ENCODE data around the gene SMIM14. TPM values are rescaled to one million over a fixed set of nuclear protein-coding genes. Genes with fewer than 3 reads are reported as not detected.
"Not testable (repeated sequence)": the region's sequence is repeated elsewhere in the genome, so short reads cannot be mapped to it uniquely, and the experiment has no call there.

SMIM14 gene
- total RNA-seq, 1 experiment from 2014 or later, result 32.0 TPM

GRCh38 chr4:39648213-39648612 lies 9.5 kb upstream of the SMIM14 start:
- no peak for DNase-seq (ENCODE audit: low read depth)

- no peak for DNase-seq (ENCODE audit: low read depth)
Measured at GRCh38 chr4:39642885-39643552, 4.4 kb upstream of the SMIM14 start.

DNA sequence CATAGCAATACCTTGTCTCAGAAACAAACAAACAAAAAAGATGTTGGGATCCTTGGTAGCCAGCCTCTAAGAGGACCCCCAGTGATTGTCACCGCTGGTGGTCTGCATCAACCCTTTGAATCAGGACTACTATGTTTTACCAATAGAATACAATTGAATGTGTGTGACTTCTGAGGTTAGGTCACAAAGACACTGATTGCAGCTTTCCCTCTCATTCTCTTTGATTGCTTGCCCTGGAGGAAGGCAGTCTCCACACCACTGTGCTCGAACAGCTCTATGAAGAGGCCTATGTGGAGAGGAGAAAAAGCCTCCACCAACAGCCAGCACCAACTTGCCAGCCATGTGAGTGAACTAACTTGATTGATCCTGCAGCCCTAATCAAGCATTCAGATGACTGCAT lies 2.8 kb upstream of the SMIM14 start:
- DNase-seq (ENCODE audit: low read depth), result no peak

DNA sequence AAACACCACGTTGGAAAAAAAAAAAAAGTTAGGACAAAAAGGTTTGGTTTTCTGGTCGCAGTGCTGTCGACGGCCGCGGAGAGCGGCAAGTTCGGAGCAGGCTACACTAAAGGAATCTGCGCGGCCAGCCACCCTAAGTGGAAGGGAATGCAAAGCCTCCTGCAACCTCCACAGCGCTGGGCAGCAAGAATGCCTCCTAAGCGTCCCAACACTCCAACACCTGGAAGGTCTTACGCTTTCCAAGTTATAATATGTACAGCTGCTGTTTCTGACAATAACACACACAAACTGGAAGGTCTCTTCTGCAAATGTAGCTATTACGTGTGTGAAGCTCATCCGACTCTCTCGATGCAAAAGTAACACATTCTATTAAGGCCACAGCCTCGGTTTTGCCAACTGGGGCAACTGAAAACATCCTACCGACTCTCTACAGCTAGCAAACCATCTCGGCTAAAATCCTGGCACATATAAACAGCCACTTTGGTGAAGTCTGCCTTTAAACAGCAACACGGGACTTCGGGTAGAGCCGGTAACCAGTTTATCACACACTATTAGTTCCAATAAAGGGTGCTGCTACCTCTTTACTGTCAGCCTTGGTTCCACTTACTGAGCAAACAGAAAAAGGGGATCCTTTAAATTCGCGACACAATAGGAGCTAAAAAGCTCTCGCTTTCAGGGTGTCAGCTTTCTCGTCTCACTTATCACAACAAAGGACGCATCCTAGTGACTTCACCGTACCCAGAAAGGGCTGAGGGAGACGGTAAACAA lies 895 bp downstream of the SMIM14 start:
- peak; percentile 60 for DNase-seq (ENCODE audit: low read depth)

DNA sequence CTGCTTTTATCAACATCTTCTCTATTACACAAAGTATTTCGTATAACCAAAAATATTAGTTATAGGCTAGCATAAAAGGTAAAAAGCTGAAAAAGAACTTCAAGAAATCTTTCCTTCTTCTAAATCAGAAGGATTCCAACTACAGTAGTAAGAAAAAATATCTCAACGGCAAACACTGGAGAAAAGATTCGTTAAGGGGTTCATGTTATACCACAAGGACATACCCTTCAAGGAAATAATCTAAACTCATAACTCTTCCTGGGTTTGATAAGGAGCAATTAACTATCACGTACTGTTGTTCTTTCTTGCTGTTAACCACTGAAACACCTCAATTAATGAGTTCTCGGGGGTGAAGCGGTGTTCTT lies 1.5 kb downstream of the SMIM14 start:
- DNase-seq (ENCODE audit: low read depth), result no peak

- peak; percentile 43 for DNase-seq (ENCODE audit: low read depth)
Measured at GRCh38 chr4:39636531-39637184, 2.0 kb downstream of the SMIM14 start.

- DNase-seq (ENCODE audit: low read depth), result no peak
Measured at GRCh38 chr4:39635023-39635422, 3.6 kb downstream of the SMIM14 start.

DNA sequence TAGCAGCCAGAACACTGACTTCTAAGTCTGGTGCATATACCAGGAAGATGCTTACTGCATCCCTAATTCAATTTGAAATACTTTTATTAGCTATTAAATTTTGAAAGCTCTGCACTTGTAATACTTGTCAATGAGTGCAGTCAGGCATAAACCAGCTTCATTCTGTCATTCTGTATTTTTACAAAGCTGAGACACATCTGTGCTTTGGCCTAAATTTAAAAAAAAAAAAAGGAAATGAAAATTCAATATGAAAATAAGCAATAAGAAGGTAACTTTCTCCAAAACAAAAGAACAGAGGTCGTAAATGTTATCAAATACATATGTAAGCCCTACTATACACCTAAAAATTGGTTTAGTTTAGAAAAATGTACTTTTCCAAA lies 7.0 kb downstream of the SMIM14 start:
- no peak for DNase-seq (ENCODE audit: low read depth)

GRCh38 chr4:39627413-39627812 lies 11.3 kb downstream of the SMIM14 start:
- DNase-seq (ENCODE audit: low read depth), result no peak

- no peak for DNase-seq (ENCODE audit: low read depth)
Measured at GRCh38 chr4:39626913-39627312, 11.8 kb downstream of the SMIM14 start.

DNA sequence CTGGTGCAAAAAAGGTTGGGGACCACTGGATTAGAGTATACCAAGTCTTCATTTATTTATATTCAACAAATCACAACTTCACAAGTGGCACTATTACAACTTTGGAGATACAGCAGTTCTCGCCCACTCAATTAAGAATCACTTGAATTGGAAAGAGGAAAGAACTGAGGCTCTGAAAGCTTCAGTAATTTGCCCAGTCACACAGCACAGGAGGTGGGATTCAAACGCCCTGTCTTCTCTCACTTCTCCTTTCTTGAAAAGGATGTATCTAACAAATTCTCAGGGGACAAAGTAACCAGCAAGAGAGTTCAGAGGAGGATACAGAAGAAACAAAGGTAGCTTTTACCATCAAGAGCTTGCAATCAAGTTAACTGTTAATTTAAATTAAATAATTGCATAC lies 12.4 kb downstream of the SMIM14 start:
- DNase-seq (ENCODE audit: low read depth), result no peak

- DNase-seq (ENCODE audit: low read depth), result peak; percentile 91
Measured at GRCh38 chr4:39621582-39621981, 17.1 kb downstream of the SMIM14 start.

DNA sequence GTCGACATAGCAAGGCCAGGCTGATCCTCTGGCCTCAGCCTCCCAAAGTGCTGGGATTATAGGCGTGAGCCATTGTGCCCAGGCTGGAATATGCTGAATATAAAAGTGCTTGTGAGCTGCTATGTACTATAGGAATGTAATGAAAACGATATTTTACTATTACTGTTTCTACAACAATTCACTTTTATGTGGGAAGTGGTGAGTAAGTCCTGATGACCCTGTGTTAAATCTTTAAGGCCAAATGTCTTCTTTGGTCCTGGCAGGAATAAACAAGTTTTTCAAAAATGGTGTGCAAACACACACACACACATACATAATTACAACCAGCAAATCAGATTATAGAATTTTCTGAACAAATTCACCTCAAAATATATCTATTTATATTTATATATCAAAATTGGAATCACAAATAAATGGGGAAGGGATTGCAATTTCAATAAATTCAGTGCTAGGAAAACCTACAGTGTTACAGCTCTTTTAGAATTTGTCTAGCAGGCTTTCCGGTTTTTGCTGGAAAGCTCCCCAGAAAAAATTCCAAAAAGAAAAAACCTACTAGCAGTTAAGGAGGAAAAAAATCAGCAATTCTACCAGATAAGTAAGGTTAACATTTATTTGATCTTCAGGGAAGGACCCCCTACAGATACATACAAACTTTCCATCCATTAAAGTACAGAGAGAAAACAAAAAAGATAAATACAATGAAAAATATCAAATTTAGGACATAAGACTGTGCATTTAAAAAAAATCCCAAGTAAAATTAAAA lies 17.9 kb downstream of the SMIM14 start:
- peak; percentile 40 for DNase-seq (ENCODE audit: low read depth)

DNA sequence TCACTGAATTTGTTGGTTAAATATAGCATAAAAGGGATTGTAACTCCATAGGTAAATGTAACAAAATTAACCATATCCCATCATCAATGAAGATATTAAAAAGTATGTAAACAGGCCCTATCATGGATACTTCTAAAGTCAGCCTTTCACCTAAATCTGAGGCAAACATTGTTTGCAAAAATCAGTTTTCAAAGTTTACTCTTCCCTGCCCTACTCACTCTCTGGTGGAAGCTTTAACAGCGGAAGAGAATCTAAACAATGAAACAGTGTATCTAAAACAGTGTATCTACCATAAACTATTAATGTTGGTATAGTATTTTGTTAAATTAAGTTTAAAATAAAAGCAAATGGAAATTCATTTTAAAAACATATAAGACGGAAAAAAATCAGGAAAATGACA lies 21.1 kb downstream of the SMIM14 start:
- DNase-seq (ENCODE audit: low read depth), result no peak

- DNase-seq (ENCODE audit: low read depth), result peak; percentile 64
Measured at GRCh38 chr4:39616651-39617050, 22.0 kb downstream of the SMIM14 start.

- DNase-seq (ENCODE audit: low read depth), result not testable (repeated sequence)
Measured at GRCh38 chr4:39616112-39616511, 22.6 kb downstream of the SMIM14 start.

DNA sequence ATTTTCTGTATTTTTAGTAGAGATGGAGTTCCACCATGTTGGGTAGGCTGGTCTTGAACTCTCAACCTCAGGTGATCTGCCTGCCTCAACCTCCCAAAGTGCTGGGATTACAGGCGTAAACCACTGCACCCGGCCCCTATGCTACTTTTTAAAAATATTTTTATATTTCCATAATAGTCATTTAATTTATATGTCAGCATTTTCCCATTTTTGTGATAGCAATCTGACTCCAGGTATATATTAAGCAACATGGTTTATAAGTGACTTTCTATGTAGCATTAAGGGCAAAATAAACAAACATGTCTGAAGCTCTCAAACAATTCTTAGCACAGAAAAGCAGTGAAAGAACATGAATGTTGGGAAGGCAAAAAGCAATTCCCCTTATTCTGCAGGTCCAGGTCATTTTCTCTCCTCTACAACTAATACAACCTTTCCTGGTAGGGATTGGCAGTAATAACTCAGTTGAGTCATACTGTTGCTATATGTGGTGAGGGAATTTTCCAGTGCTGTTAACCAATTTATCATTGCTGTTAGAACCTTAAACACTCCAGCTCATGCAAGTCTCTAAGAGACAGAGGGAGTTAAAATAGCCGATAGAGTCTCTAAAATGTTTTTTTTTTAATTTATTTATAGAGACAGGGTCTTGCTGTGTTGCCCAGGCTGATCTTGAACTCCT lies 24.0 kb downstream of the SMIM14 start:
- peak; percentile 69 for DNase-seq (ENCODE audit: low read depth)

DNA sequence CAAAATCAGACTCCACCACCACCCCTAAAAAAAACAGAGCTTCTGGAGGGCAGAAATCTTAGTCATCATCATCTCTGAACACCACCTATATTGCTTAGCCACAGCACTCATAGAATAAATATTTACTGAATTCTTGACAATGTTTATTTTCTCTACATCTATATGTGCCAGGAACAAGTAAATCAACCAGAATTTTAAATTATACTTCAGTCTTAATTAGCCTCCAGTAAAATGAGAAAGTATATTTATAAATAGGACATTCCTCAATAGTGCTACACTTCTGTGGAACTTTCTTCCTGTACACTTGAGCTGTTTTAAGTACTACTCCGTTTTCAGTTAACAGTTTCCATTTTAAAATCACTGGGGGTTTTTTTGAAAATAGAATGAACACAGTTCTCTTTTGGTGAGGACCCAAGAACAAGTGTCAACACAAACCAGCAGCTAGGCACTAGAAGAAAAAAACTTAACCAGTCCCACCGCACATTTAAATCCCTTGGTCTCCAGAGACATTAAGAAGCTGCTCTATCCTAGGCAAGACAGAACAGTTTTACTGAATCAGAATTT lies 25.5 kb downstream of the SMIM14 start:
- peak; percentile 35 for DNase-seq (ENCODE audit: low read depth)

DNA sequence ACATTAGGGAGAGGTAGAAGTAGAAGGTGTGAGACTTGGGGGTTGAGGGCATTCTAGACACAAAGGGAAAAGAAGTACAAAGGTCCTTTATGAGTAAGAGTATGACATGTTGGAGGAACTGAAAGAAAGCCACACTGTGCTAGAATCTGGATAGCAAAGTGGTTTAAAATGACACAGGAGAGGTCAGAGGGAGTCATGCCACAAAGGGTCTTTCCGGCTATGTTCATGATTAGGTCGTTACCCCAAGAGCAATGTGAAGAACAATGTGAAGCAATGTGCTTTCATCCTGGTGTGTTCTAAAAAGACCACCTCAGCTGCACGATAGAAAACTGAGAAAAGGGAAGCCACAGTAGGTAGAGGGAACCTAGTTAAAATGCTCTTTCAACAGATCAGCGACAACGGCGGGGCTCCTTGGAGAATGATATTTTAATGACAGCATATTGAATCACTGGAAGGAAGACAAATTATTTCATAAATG lies 29.2 kb downstream of the SMIM14 start:
- DNase-seq (ENCODE audit: low read depth), result peak; percentile 17

DNA sequence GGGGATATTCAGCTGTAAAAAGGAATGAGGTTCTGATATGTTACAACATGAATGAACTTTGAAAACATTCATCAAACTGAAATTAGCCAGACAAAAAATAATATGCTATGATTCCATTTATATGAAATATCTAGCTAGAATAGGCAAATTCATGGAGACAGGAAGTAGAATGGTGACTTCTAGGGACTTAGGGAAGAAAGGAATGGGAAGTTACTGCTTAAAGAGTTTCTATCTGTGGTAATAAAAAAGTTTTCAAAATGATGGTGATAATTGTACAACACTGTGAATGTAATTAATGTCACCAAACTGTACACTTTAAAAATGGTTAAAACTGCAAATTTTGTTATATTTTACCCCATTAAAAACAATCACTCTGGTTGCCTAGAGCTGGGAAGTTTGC lies 30.2 kb downstream of the SMIM14 start:
- DNase-seq (ENCODE audit: low read depth), result no peak

GRCh38 chr4:39606747-39607146 lies 31.9 kb downstream of the SMIM14 start:
- no peak for DNase-seq (ENCODE audit: low read depth)

Measured in LHCN-M2 (cell line).